Measurements from ENCODE around the gene CCDC40.

The CCDC40 gene

DNA sequence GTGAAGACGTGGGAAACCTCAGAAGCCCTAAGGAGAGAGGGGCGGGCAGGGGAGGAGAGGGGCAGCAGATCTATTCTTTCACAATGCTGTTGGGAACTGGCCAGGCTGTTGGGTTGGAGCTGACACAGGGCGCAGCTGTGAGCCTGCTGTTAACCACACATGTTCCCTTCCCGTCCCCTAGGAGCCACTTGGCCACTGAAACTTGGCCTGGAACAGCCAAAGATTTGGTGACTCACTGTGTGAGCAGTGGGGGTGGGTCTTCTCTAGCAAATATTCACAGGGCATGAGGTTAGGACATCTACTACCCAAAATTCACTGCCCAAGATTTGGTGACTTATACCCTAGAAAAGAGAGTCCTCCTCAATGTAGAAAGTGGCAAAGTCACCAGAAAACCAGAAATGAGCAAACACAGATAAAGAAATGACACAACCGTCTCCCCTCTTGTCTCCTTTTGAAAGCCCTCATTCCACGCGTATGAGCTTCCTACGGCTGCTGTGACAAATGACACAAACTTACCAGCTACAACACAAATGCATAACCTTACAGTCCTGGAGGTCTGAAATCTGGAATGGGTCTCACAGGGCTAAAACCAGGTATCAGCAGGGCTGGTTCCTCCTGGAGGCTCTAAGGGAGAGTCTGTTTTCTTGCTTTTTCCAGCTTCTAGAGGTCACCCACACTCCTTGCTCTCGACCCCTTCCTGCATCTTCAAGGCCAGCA is 7.0 kb upstream of the CCDC40 start:
- no peak overlapping the region for H3K4me3 ChIP-seq (replicated peaks; ENCODE audit: low read depth, low read length)
- TF ChIP-seq, protein P1, sequence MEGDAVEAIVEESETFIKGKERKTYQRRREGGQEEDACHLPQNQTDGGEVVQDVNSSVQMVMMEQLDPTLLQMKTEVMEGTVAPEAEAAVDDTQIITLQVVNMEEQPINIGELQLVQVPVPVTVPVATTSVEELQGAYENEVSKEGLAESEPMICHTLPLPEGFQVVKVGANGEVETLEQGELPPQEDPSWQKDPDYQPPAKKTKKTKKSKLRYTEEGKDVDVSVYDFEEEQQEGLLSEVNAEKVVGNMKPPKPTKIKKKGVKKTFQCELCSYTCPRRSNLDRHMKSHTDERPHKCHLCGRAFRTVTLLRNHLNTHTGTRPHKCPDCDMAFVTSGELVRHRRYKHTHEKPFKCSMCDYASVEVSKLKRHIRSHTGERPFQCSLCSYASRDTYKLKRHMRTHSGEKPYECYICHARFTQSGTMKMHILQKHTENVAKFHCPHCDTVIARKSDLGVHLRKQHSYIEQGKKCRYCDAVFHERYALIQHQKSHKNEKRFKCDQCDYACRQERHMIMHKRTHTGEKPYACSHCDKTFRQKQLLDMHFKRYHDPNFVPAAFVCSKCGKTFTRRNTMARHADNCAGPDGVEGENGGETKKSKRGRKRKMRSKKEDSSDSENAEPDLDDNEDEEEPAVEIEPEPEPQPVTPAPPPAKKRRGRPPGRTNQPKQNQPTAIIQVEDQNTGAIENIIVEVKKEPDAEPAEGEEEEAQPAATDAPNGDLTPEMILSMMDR (IDR thresholded peaks at IDR 0.05; ENCODE audit: low read depth, low read length, missing control alignments), result no peak
- DNase-seq (ENCODE audit: extremely low read depth, low read depth), result peak; percentile 69

DNA sequence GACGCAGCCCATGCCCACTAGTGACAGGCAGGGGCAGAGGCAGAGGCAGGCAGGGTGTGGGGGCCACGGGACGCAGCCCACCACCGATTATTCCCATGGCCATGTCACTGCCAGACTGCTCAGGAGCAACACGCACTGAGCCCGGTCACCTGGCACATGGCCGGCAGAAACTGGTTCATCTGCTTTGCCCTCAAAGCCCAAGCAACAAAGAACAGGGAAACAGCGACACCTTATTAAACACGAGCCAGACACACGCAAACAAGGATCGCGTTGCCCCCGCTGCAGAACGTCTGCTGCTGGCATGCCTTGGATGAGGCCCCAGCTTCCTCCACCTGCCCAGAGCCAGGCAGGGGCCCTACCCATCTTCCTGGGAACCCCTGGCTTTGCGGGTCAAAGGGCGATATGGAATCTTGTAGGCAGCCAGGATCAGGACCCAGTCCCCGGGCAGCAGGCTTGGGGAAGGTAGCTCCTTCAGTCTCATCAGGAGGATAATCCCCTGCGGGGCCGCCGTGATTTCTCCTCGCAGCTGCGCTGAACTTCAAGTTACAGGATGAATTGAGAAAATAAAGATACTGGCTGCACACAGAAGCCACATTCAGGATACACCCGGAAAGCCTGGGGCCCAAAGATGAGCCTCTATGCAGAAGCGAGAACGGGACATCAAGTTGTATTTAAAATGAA is 5.6 kb upstream of the CCDC40 start:
- TF ChIP-seq, protein P1 (IDR thresholded peaks at IDR 0.05; ENCODE audit: low read depth, low read length, missing control alignments), result no peak
- no peak for DNase-seq (ENCODE audit: extremely low read depth, low read depth)

DNA sequence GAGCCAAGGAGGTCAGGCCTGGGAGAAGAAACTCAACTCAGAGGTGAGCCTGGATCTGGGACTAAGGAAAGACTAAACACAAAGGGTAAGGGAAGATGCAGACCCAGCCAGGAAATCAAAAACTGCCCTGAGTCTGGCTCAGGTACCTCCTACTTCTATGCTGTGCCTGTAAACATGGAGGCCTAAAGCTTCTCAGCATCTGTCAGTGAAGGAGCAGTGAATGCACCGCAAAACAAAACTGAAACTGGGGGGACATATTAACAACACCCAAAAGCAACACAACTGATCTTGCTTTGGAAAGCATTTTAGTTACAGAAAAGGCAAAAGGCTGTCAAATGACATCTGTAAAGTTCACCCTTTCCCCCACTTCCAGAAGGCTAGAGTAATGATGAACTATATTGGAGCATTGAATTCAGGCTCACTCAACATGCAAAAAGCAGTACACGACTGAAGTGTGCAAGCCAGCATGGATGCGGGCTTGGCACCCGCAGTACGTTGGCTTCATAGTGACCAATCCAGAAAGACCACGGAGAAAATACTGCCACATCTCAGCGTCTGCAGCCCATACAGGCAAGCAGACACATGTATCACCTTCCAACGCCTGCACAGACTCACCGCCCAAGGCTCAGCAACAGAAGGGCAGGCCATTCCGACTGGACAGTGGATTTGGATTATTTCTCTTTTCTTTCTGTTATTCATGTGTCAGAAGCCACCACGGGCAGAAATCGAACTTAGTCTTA is 4.6 kb upstream of the CCDC40 start:
- DNase-seq (ENCODE audit: extremely low read depth, low read depth), result no peak
- H3K4me3 ChIP-seq (replicated peaks; ENCODE audit: low read depth, low read length), result no peak overlapping the region
- TF ChIP-seq, protein P1 (IDR thresholded peaks at IDR 0.05; ENCODE audit: low read depth, low read length, missing control alignments), result no peak

More for the DNA sequence above, 5.6 kb upstream of the CCDC40 start:
- no peak overlapping the region for H3K4me3 ChIP-seq (replicated peaks; ENCODE audit: low read depth, low read length)

DNA sequence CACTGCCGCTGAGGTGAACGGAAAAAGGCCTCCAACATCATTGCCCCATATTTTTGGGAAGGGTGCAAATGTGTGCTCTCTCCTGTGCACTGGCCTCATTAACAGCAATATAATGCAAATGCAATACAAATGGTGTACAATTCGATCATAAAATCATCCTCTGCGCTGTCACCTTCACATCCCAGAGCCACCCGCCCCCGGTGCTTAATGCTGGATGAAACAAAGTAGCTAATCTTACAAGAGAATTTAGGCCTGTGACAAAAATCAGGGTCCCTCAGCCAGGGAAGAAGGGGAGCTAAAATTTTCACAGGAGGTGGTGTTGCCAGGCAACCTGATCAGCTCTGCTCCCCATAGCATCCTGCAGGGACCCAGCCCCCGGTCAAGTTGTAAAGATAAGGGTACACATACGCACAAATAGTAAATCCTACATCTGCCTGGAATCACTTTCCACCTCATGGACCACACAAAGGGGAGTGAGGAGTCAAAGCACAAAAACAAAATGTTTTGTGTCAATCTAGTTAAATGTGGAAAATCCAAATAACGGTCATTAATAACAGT is 3.7 kb upstream of the CCDC40 start:
- DNase-seq (ENCODE audit: extremely low read depth, low read depth), result no peak
- H3K4me3 ChIP-seq (replicated peaks; ENCODE audit: low read depth, low read length), result no peak overlapping the region
- TF ChIP-seq, protein P1 (IDR thresholded peaks at IDR 0.05; ENCODE audit: low read depth, low read length, missing control alignments), result no peak

DNA sequence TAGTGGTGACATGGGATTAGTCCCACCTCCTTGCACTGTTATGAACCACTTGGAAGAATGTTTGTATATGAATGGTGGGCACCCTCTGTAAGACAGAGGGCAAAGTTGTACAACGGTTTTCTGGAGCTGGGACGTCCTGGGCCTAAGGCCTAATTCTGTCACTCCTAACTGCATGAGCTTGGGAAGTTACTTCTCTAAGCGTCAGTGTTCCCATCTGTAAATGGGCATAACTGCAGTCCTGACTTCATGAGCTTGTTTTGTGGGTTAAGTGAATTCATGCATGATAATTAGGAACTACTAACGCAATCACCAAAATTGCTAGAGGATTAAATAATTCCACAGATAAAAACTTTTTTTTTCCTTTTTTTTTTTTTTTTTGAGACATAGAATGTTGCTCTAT is 2.6 kb upstream of the CCDC40 start:
- TF ChIP-seq, protein P1 (IDR thresholded peaks at IDR 0.05; ENCODE audit: low read depth, low read length, missing control alignments), result no peak
- H3K4me3 ChIP-seq (replicated peaks; ENCODE audit: low read depth, low read length), result peak overlapping the region; percentile 83; the same call in 1 of the 2 replicates
- no peak for DNase-seq (ENCODE audit: extremely low read depth, low read depth)

DNA sequence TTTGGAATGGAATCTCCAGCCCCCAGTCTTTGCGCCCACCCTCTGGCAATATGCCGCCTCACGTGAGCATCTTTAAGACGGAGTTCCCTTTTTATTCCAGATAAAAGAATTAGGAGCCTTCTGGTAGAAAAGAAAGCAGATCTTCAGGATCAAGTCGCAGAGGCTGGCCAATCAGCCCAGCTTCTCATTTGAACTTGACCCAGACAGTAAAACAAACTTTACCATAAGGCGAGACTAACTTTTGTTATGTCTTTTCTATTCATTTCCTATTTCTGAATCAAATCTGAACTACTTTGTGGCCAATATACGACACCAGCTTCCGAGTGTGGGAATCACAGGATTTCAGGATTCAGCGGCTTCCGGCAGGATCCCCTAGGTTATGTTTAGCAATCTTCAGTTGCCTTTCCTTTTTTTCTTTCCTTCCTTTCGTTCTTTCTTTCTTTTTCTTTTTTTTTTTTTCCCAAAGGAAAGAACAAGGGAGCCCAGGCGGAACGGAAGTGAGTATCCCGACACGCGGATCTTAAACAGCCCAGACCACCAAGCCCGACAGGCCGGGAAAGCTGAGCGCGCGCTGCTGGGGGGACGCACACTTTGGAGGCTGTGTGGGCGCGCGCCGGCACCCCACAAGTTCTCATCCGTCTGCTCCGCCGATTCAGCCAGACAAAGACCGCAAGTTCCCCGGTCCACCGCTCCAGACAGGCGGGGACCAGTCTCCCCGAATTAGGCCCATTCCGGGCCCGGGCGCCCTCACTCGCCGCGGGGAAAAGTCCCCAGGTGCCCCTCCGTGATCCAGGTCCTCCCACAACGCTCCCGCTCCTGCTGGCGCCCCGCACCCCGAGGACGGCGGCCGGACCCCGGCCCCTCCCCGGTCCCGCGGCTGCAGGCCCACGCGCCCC is 1.4 kb upstream of the CCDC40 start:
- TF ChIP-seq, protein P1 (IDR thresholded peaks at IDR 0.05; ENCODE audit: low read depth, low read length, missing control alignments), result no peak
- no peak for DNase-seq (ENCODE audit: extremely low read depth, low read depth)
- H3K4me3 ChIP-seq (replicated peaks; ENCODE audit: low read depth, low read length), result peak overlapping the region; percentile 83

Data from HFF-Myc (cell line).